Large intestine (tissue), 1 donor: ENCODE data around the gene STX1A. TPM values are rescaled to one million over a fixed set of nuclear protein-coding genes. Genes with fewer than 3 reads are reported as not detected.

Experiments
- polyA plus RNA-seq: library from polyadenylated mRNA; unstranded; fragments of 120-200 nt; gene quantifications from one replicate; pipeline ENCODE4 v1.2.1, GENCODE V29; 2013

The STX1A gene
- polyA plus RNA-seq, 1 donor = 36.1 TPM

Other genes with a start within 250 kb of the STX1A start
- 37.3 TPM for gene BAZ1B, start 197.4 kb downstream of the STX1A start, polyA plus RNA-seq
- 40.7 TPM for gene BCL7B, start 162.0 kb downstream of the STX1A start, polyA plus RNA-seq
- gene TBL2, start 141.1 kb downstream of the STX1A start, polyA plus RNA-seq = 37.6 TPM
- gene MLXIPL, start 95.1 kb downstream of the STX1A start, polyA plus RNA-seq = 195 TPM
- gene VPS37D, start 51.8 kb downstream of the STX1A start, polyA plus RNA-seq = 4.5 TPM
- gene DNAJC30, start 36.2 kb downstream of the STX1A start, polyA plus RNA-seq = 7.9 TPM
- gene BUD23, start 36.1 kb downstream of the STX1A start, polyA plus RNA-seq = 76.7 TPM
- 46.1 TPM for gene ABHD11, start 19.1 kb upstream of the STX1A start, polyA plus RNA-seq
- gene CLDN3, start 50.6 kb upstream of the STX1A start, polyA plus RNA-seq = 167 TPM
- 395 TPM for gene CLDN4, start 111.3 kb upstream of the STX1A start, polyA plus RNA-seq
- gene METTL27, start 122.8 kb upstream of the STX1A start, polyA plus RNA-seq = 7.6 TPM
- 0.10 TPM for gene TMEM270, start 141.5 kb upstream of the STX1A start, polyA plus RNA-seq